Spinal cord (tissue), 10 donors: ENCODE data around the gene CST7. TPM values are rescaled to one million over a fixed set of nuclear protein-coding genes. Genes with fewer than 3 reads are reported as not detected.
"Not testable (repeated sequence)": the region's sequence is repeated elsewhere in the genome, so short reads cannot be mapped to it uniquely, and the experiment has no call there.

Source experiments
- DNase-seq, 6 donors: peaks; one replicate each; pipeline versions ENCODE4 v3.0.0 to v3.0.0-alpha.2; 2013 to 2015; ENCODE audit warnings: low spot score in 6 of 6, low read depth in 4 of 6
- H3K27ac ChIP-seq: one replicate; pipeline ENCODE4 v1.5.1; 2013; ENCODE audit warnings: low read depth, low read length, control low read depth
- H3K27me3 ChIP-seq: one replicate; pipeline ENCODE4 v1.6.1; 2013; ENCODE audit warnings: low read length; ENCODE audit not compliant: control insufficient read depth, insufficient read depth
- H3K36me3 ChIP-seq: one replicate; pipeline ENCODE4 v1.6.1; 2013; ENCODE audit warnings: low read length; ENCODE audit not compliant: control insufficient read depth, insufficient read depth
- H3K4me1 ChIP-seq: one replicate; pipeline ENCODE4 v1.6.1; 2013; ENCODE audit warnings: low read length; ENCODE audit not compliant: control insufficient read depth, insufficient read depth
- H3K4me3 ChIP-seq: one replicate; pipeline ENCODE4 v1.5.1; 2013; ENCODE audit warnings: low read depth, low read length, control low read depth
- H3K9me3 ChIP-seq: one replicate; pipeline ENCODE4 v1.6.1; 2013; ENCODE audit warnings: low read length; ENCODE audit not compliant: control insufficient read depth, insufficient read depth
- WGBS: methylation state at CpG from one replicate; pipeline ENCODE4 v1.1.5; 2013; ENCODE audit warnings: missing lambda C conversion rate; ENCODE audit not compliant: insufficient coverage; 5-methylcytosine and 5-hydroxymethylcytosine counted together
- polyA plus RNA-seq, 2 donors: library from polyadenylated mRNA; unstranded; fragments of 120-200 nt; gene quantifications; one replicate each; pipeline ENCODE4 v1.2.1, GENCODE V29; 2013; ENCODE audit not compliant: insufficient read length in 2 of 2
- total RNA-seq, 2 donors: library from RNA; depleted of rRNA in 1 of 2; stranded (reverse); fragments of 120-200 nt in 1 of 2; fragments of >200 nt in 1 of 2; gene quantifications; one replicate each; pipeline versions ENCODE4 v1.2.3 to v1.2.4, GENCODE V29; 2013 to 2014
- donor health status: healthy.

Gene CST7
- total and polyA plus RNA-seq, 4 donors: 0.55 to 8.5 TPM; not detected in 2

GRCh38 chr20:24929259-24929658 is 19.8 kb upstream of the CST7 start:
- 95% methylated on average over 1 of the region's 5 CpGs for whole genome bisulfite sequencing
- not testable (repeated sequence) for DNase-seq, H3K4me1 ChIP-seq, H3K27ac ChIP-seq, H3K27me3 ChIP-seq, H3K9me3 ChIP-seq, H3K36me3 ChIP-seq, H3K4me3 ChIP-seq

GRCh38 chr20:24929867-24930723 is 19.0 kb upstream of the CST7 start:
- DNase-seq, H3K27me3 ChIP-seq, H3K27ac ChIP-seq, H3K4me3 ChIP-seq, H3K36me3 ChIP-seq, H3K9me3 ChIP-seq, H3K4me1 ChIP-seq: not testable (repeated sequence)
- WGBS: 80% methylated on average over 9 of the region's 13 CpGs

- not testable (repeated sequence) for DNase-seq, H3K27ac ChIP-seq, H3K4me1 ChIP-seq, H3K27me3 ChIP-seq, H3K36me3 ChIP-seq, H3K9me3 ChIP-seq, H3K4me3 ChIP-seq
- WGBS: 81% methylated on average over 12 of the region's 15 CpGs
Measured at GRCh38 chr20:24930724-24931688, 18.1 kb upstream of the CST7 start.

GRCh38 chr20:24931893-24932292 is 17.2 kb upstream of the CST7 start:
- H3K27ac ChIP-seq, H3K36me3 ChIP-seq, DNase-seq, H3K4me1 ChIP-seq, H3K9me3 ChIP-seq, H3K27me3 ChIP-seq, H3K4me3 ChIP-seq: not testable (repeated sequence)
- WGBS: 100% methylated on average over 1 of the region's 1 CpG

- Histone ChIP-seq H3K27ac (no peak overlapping the region), H3K27me3 (no peaks in the 10 kb centered on the region), H3K9me3 (no peaks in the 10 kb centered on the region), H3K36me3 (no peaks in the 10 kb centered on the region), H3K4me3 (no peak overlapping the region), H3K4me1 (no peaks in the 10 kb centered on the region)
- WGBS: 87% methylated on average over 7 of the region's 7 CpGs
- no peak for DNase-seq
Measured at GRCh38 chr20:24933266-24933908, 15.7 kb upstream of the CST7 start.

GRCh38 chr20:24934101-24934661 is 14.9 kb upstream of the CST7 start:
- no peaks in the 10 kb centered on the region for H3K4me1 ChIP-seq
- no peaks in the 10 kb centered on the region for H3K27me3 ChIP-seq
- H3K9me3 ChIP-seq: no peaks in the 10 kb centered on the region
- no peak for DNase-seq
- H3K27ac ChIP-seq: no peak overlapping the region
- 90% methylated on average over 7 of the region's 9 CpGs for WGBS
- H3K4me3 ChIP-seq: no peak overlapping the region
- H3K36me3 ChIP-seq: no peaks in the 10 kb centered on the region

GRCh38 chr20:24934716-24935115 is 14.4 kb upstream of the CST7 start:
- WGBS: 89% methylated on average over 3 of the region's 3 CpGs
- Histone ChIP-seq H3K4me1 (no peaks in the 10 kb centered on the region), H3K9me3 (no peaks in the 10 kb centered on the region), H3K27ac (no peak overlapping the region), H3K36me3 (no peaks in the 10 kb centered on the region), H3K4me3 (no peak overlapping the region), H3K27me3 (no peaks in the 10 kb centered on the region)
- no peak for DNase-seq

- no peak for DNase-seq
- Histone ChIP-seq H3K4me3 (no peak overlapping the region), H3K27ac (no peak overlapping the region), H3K36me3 (no peaks in the 10 kb centered on the region), H3K4me1 (no peaks in the 10 kb centered on the region), H3K9me3 (no peaks in the 10 kb centered on the region), H3K27me3 (no peaks in the 10 kb centered on the region)
- 75% methylated on average over 1 of the region's 3 CpGs for WGBS
Measured at GRCh38 chr20:24935140-24935539, 13.9 kb upstream of the CST7 start.

GRCh38 chr20:24935766-24936525 is 13.1 kb upstream of the CST7 start:
- Histone ChIP-seq H3K27me3 (no peaks in the 10 kb centered on the region), H3K4me3 (no peak overlapping the region), H3K4me1 (no peaks in the 10 kb centered on the region), H3K9me3 (no peaks in the 10 kb centered on the region), H3K36me3 (no peaks in the 10 kb centered on the region), H3K27ac (no peak overlapping the region)
- WGBS: 98% methylated on average over 3 of the region's 4 CpGs
- no peak for DNase-seq
